Brain microvascular endothelial cell (primary cell): ENCODE measurements around the gene ADORA1.

Experiments used
- DNase-seq: peaks from one replicate; pipeline ENCODE4 v3.0.0-alpha.2; 2020
- H3K27ac ChIP-seq: fragments of 250-450 bp; sonication (Bioruptor Pico); 2 replicates; pipeline ENCODE4 v1.5.1; 2020; ENCODE audit warnings: mild to moderate bottlenecking, moderate library complexity
- H3K27me3 ChIP-seq: fragments of 250-450 bp; sonication (Bioruptor Pico); replicated peaks from 2 replicates; pipeline ENCODE4 v1.5.1; 2020; ENCODE audit warnings: mild to moderate bottlenecking
- H3K36me3 ChIP-seq: fragments of 250-450 bp; sonication (Bioruptor Pico); replicated peaks from 2 replicates; pipeline ENCODE4 v1.5.1; 2020; ENCODE audit warnings: mild to moderate bottlenecking
- H3K4me3 ChIP-seq: 2 replicates; pipeline ENCODE4 v1.5.1; 2011; ENCODE audit warnings: low read depth, mild to moderate bottlenecking, control low read depth, low read length, moderate library complexity
- in situ Hi-C: cut with HindIII; loops from 2 replicates; pipeline ENCODE4 v1.10.0; 2017; ENCODE audit warnings: low sequenced_read_pairs, low pct_ligation_motif_present
- TF ChIP-seq, protein P1 (sequence below): IDR thresholded peaks from 2 replicates; pipeline ENCODE4 v1.5.1; 2011; ENCODE audit warnings: low read depth, mild to moderate bottlenecking, moderate library complexity, low read length, control low read depth, inconsistent platforms; ENCODE audit errors: missing control alignments

Gene ADORA1

DNA sequence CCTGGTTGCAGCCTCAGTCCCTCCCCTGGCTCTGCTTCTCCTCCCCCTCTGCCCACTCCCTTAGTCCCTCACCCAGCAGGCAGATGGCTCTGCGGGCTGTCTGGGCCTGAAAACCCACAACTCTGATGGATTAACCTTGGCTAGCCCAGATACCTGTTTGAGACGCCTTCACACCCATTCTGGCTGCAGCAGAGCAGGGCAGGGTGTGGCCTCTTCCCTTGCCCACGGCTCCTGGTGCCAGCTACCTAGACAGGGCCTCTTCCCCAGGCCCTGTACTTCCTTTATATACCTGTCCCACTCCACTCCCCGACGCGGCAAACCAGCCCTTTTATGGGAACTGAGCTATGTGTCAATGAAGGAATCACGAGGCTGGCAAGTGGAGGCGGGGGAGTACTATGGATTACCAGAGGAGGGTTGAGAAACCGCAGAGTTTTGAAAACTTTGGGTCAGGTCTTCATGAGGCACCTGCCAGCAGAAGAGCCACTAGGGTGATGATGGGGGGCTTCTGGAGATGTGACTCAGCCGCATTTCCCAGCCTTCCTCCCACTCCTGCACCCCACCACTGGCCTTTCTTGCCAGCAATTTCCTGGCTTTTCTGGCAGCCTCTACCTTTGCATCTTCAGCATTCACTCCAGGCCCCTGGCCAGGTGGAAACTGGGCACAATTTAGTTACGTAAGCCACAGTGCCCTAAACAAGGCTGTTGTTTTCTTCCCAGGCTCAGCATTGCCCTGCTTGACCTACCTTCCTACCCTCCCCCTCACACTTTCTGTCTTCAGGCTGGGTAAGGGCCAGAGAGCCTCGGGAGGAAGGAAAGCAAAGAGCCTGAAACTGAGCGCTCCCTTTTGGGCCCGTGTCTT, 59.1 kb downstream of the ADORA1 start, which contains the start of gene CHI3L1:
Gene CHI3L1 (minus strand): TSS at position 259 of the 858 bp plus-strand sequence. CDS start 81 bp downstream, at position 178.
- in situ Hi-C loops, result no loop called here
- no peak for DNase-seq
- H3K27ac ChIP-seq, result no peak within 1 kb of the TSS
- TF ChIP-seq, protein P1, sequence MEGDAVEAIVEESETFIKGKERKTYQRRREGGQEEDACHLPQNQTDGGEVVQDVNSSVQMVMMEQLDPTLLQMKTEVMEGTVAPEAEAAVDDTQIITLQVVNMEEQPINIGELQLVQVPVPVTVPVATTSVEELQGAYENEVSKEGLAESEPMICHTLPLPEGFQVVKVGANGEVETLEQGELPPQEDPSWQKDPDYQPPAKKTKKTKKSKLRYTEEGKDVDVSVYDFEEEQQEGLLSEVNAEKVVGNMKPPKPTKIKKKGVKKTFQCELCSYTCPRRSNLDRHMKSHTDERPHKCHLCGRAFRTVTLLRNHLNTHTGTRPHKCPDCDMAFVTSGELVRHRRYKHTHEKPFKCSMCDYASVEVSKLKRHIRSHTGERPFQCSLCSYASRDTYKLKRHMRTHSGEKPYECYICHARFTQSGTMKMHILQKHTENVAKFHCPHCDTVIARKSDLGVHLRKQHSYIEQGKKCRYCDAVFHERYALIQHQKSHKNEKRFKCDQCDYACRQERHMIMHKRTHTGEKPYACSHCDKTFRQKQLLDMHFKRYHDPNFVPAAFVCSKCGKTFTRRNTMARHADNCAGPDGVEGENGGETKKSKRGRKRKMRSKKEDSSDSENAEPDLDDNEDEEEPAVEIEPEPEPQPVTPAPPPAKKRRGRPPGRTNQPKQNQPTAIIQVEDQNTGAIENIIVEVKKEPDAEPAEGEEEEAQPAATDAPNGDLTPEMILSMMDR, result no peak
- no peaks in the 10 kb centered on the region for H3K36me3 ChIP-seq
- H3K27me3 ChIP-seq, result no peaks in the 10 kb centered on the region
- H3K4me3 ChIP-seq, result no peak within 1 kb of the TSS

GRCh38 chr1:203187304-203187685, 59.8 kb downstream of the ADORA1 start:
- no peaks in the 10 kb centered on the region for H3K27me3 ChIP-seq
- DNase-seq, result no peak
- H3K36me3 ChIP-seq, result no peaks in the 10 kb centered on the region
- in situ Hi-C loops, result no loop called here
- TF ChIP-seq, protein P1, result no peak
- no peak overlapping the region for H3K4me3 ChIP-seq
- H3K27ac ChIP-seq, result no peak overlapping the region

GRCh38 chr1:203187689-203188264, 60.3 kb downstream of the ADORA1 start:
- TF ChIP-seq, protein P1, result no peak
- Histone ChIP-seq H3K27ac (no peak overlapping the region), H3K27me3 (no peaks in the 10 kb centered on the region), H3K4me3 (no peak overlapping the region), H3K36me3 (no peaks in the 10 kb centered on the region)
- in situ Hi-C loops, result no loop called here
- no peak for DNase-seq

- DNase-seq, result no peak
- Histone ChIP-seq H3K36me3 (no peaks in the 10 kb centered on the region), H3K4me3 (no peak overlapping the region), H3K27me3 (no peaks in the 10 kb centered on the region), H3K27ac (no peak overlapping the region)
- TF ChIP-seq, protein P1, result no peak
- in situ Hi-C loops, result no loop called here
Measured at GRCh38 chr1:203188686-203189232, 61.2 kb downstream of the ADORA1 start.

- no peaks in the 10 kb centered on the region for H3K36me3 ChIP-seq
- DNase-seq, result no peak
- H3K27me3 ChIP-seq, result no peaks in the 10 kb centered on the region
- in situ Hi-C loops, result no loop called here
- no peak overlapping the region for H3K4me3 ChIP-seq
- H3K27ac ChIP-seq, result no peak overlapping the region
- TF ChIP-seq, protein P1, result no peak
Measured at GRCh38 chr1:203189951-203190352, 62.4 kb downstream of the ADORA1 start.
